Skin epidermis (tissue), 12 donors: Measurements from ENCODE around the gene EGFL8.
"Not testable (repeated sequence)": the region's sequence is repeated elsewhere in the genome, so short reads cannot be mapped to it uniquely, and the experiment has no call there.

Experiments used
- H3K27ac ChIP-seq, 21 experiments: fragments of 200-600 bp; sonication (generic) in 11 of 21; one replicate each; pipeline ENCODE4 v1.5.0; 2020; ENCODE audit warnings: mild to moderate bottlenecking in 3 of 21, inconsistent platforms in 2 of 21, moderate library complexity in 2 of 21
- H3K4me3 ChIP-seq, 7 experiments: fragments of 200-600 bp; sonication (generic) in 2 of 7; one replicate each; pipeline ENCODE4 v1.5.0; 2020; ENCODE audit warnings: inconsistent platforms in 2 of 7, mild to moderate bottlenecking in 2 of 7, moderate library complexity in 1 of 7

The EGFL8 gene

GRCh38 chr6:32140420-32141046, 23.9 kb upstream of the EGFL8 start:
- H3K27ac ChIP-seq, result no peak overlapping the region
- no peak overlapping the region for H3K4me3 ChIP-seq

- peak overlapping the region in 6 of 21 experiments; percentile 16 to 35 (median 19) for H3K27ac ChIP-seq
Observed at GRCh38 chr6:32144238-32144637, 20.2 kb upstream of the EGFL8 start.

GRCh38 chr6:32146287-32146686, 18.1 kb upstream of the EGFL8 start:
- H3K4me3 ChIP-seq, result no peak overlapping the region
- H3K27ac ChIP-seq, result peak overlapping the region in 1 of 21 experiments; percentile 19

More at GRCh38 chr6:32144238-32144637, 20.2 kb upstream of the EGFL8 start:
- H3K4me3 ChIP-seq, result not testable (repeated sequence)

GRCh38 chr6:32146687-32147086, 17.7 kb upstream of the EGFL8 start:
- Histone ChIP-seq H3K27ac (peak overlapping the region in 1 of 21 experiments; percentile 19), H3K4me3 (no peak overlapping the region)

- Histone ChIP-seq H3K27ac (no peak overlapping the region), H3K4me3 (peak overlapping the region in 1 of 7 experiments; percentile 43)
Observed at GRCh38 chr6:32147401-32148132, 16.8 kb upstream of the EGFL8 start.

GRCh38 chr6:32148289-32149091, 15.9 kb upstream of the EGFL8 start:
- Histone ChIP-seq H3K27ac (peak overlapping the region in 7 of 21 experiments; percentile 15 to 59 (median 44)), H3K4me3 (peak overlapping the region; percentile 15 to 43 (median 25))

GRCh38 chr6:32149092-32149755, 15.2 kb upstream of the EGFL8 start:
- H3K27ac ChIP-seq, result peak overlapping the region in 2 of 21 experiments; percentile 5 to 44
- H3K4me3 ChIP-seq, result peak overlapping the region; percentile 15 to 43 (median 25)

GRCh38 chr6:32149932-32150870, 14.2 kb upstream of the EGFL8 start:
- H3K4me3 ChIP-seq, result no peak overlapping the region
- H3K27ac ChIP-seq, result no peak overlapping the region

- peak overlapping the region in 1 of 21 experiments; percentile 77 for H3K27ac ChIP-seq
- peak overlapping the region in 3 of 7 experiments; percentile 13 to 27 (median 26) for H3K4me3 ChIP-seq
Observed at GRCh38 chr6:32151181-32151862, 13.1 kb upstream of the EGFL8 start.

- peak within 1 kb of the TSS in 6 of 7 experiments; percentile 56 to 78 (median 72) for H3K4me3 ChIP-seq
- peak within 1 kb of the TSS in 17 of 21 experiments; percentile 19 to 96 (median 87) for H3K27ac ChIP-seq
Observed at GRCh38 chr6:32151863-32152768, 12.3 kb upstream of the EGFL8 start, which contains the start of gene PRRT1. TSS of gene PRRT1 (minus strand) at chr6:32151939. CDS start at chr6:32151827, 112 bp downstream.

GRCh38 chr6:32152769-32153563, 11.4 kb upstream of the EGFL8 start:
- Histone ChIP-seq H3K27ac (peak overlapping the region; percentile 0 to 96 (median 86)), H3K4me3 (peak overlapping the region; percentile 56 to 78 (median 71))

- peak within 1 kb of the TSS; percentile 31 to 96 (median 86) for H3K27ac ChIP-seq
- peak within 1 kb of the TSS; percentile 56 to 78 (median 71) for H3K4me3 ChIP-seq
Observed at GRCh38 chr6:32153564-32154513, 10.6 kb upstream of the EGFL8 start, which contains the start of gene PPT2. TSS of gene PPT2 (plus strand) at chr6:32154141. CDS start at chr6:32154595, 454 bp downstream.

GRCh38 chr6:32154514-32155161, 9.8 kb upstream of the EGFL8 start:
- H3K27ac ChIP-seq, result peak overlapping the region; percentile 31 to 96 (median 86)
- H3K4me3 ChIP-seq, result peak overlapping the region; percentile 56 to 78 (median 71)

GRCh38 chr6:32156891-32157290, 7.5 kb upstream of the EGFL8 start:
- H3K4me3 ChIP-seq, result no peak overlapping the region
- no peak overlapping the region for H3K27ac ChIP-seq
